HG02678 (cell line): Measurements from ENCODE around the gene CRYGB.
"Not testable (repeated sequence)": the region's sequence is repeated elsewhere in the genome, so short reads cannot be mapped to it uniquely, and the experiment has no call there.

Source experiments
- ATAC-seq: cut with Tn5 transposase; IDR thresholded peaks from one replicate; pipeline ENCODE4 v1.9.1; 2021; ENCODE audit warnings: mild to moderate bottlenecking, moderate library complexity; ENCODE audit not compliant: unreplicated experiment

Gene CRYGB

DNA sequence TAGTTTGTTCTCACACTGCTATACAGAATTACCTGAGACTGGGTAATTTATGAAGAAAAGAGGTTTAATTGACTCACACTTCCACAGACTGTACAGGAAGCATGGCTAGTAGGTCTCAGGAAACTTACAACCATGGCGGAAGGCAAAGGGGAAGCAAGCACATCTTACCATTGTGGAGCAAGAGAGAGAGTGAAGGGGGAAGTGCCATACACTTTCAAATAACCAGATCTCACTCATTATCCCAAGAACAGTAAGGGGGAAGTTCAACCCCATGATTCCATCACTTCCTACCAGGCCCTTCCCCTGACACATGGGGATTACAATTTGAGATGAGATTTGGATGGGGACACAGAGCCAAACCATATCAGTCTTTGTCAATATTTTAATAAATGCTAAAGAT, 5.0 kb upstream of the CRYGB start:
- no peak for ATAC-seq

DNA sequence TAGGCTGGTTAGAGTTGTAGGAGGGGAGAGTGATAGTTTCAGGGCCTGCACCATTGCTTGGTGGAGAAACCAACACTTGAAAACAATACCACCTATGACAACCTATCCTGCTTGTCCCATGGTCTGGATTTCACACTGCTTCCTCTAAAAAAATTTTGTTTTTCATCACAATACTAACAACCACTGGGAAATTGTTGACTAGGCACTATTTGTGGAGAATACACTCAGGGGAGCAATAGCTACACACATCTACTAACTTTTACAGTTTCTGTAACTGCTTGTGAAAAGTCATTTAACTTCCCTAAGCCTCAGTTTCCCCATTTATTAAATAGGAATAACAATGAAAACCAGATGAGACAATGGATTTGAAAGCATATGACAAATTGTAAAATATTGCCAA, 4.1 kb upstream of the CRYGB start:
- no peak for ATAC-seq

DNA sequence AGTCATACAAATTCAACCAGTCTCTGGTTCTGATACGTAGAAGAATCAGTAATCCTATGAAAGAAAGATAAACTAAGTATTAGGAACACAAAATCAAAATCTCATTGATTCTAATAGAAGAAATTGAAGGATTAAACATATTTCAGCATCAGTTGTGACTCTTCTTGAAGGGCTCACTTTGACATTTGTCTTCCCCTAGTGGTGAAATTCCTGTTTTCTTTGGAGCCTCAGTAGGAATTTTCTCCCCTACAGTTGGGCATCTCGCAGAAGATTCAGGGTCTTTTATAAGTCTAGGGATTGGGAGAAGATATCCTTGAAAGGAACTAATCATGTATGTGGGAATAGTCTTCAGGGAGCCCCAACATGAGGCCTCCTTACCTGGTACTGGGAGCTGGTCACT, 2.8 kb upstream of the CRYGB start:
- no peak for ATAC-seq

DNA sequence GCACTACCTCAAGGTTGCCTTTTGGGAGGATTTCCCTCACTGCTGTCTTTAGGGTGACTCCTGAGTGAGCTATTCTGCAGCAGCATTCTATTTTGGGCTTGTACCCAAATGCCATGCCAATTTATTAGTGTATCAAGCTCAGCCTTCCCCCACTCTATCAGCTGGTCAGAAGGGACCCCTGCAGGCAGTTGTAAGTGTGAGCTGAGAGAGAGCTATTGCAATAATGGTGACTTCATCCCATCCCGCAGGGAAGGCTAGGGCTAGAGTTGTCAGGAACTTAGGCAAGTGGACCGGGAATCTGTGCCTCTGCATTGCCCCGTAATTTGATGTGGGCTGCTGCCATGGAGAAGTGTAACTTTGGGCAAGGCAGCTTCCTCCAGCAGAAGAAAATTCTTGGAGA, 1.8 kb upstream of the CRYGB start:
- ATAC-seq: no peak

DNA sequence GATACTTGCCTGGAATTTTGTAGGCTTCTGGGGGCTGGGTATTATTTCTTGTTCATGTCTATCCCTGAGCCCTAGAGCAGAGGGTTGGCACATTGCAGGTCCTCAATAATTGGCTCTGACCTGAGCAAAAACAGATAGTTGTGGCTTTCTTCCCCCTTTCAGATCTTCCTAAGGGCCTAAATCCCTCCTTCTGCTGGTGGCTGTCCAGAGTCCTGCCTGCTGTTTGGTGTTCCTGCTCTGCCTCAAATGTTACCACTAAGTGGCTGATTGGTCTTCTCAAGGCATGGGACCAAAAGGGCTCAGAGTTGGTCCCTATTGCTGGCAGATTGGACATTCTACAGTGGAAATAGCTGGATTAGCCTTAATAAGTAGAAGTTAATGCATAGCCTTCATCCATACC, 1.1 kb upstream of the CRYGB start:
- no peak for ATAC-seq

DNA sequence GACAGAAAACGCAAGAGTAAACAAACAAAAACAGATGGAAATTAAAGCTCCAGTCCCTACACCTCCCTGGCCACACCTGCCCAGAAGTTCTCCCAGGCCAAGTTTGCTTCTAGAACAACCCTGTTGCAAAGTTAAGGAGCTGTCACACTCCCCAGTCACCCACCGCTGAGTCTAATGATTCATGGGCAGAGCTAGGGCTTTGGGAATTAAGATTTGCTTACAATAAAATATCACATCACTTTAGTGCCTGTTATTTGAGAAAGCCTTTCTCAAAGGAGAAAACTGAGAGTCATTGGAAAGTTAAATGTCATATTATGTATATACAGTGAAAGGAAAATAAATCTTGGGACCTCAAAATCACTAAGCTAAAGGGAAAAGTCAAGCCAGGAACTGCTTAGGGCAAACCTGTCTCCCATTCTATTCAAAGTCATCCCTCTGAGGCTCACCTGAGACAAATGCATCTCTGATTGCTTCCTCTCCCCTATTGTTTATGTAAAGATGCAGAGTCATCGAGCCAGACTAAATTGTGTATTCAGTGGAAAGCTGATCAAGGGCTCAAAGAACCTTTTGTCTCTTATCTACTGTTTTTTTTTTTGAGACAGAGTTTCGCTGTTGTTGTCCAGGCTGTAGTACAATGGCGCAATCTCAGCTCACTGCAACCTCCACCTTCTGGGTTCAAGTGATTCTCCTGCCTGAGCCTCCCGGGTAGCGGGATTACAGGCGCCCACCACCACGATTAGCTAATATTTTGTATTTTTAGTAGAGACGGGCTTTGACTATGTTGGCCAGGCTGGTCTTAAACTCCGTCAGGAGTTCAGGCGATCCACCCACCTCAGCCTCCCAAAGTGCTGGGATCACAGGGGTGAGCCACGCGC, 2.8 kb downstream of the CRYGB start:
- no peak for ATAC-seq

DNA sequence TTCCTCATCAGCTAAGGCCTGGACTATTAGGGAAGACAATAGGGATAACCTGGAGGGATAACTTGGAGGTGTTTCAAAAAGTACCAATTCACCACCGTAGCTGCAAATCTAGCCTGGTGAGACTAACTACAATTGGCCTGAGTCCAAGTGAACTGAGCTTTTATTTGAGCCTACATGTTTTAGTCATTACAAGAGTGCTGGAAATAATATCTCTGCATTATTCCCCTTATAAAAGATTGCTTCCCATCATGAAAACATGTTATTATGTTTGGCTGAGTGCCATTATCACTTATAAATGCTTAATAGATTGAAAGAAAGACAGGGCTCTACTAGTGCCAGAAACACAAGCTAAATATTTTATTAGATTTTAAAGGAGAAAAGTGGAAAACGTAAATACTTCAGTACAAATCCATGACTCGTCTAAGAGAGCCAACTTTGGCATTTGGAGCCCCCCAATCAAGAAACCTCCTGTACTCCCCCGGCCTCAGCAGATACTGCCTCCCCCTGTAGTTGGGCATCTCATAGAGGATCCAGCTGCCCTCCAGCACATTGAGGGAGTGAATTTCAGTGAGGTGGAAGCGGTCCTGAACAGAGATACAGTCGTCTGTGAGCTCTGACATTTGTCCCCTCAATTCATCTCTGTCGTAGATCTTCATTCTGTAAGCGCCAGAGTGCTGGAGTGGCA, 3.6 kb downstream of the CRYGB start:
- no peak for ATAC-seq

DNA sequence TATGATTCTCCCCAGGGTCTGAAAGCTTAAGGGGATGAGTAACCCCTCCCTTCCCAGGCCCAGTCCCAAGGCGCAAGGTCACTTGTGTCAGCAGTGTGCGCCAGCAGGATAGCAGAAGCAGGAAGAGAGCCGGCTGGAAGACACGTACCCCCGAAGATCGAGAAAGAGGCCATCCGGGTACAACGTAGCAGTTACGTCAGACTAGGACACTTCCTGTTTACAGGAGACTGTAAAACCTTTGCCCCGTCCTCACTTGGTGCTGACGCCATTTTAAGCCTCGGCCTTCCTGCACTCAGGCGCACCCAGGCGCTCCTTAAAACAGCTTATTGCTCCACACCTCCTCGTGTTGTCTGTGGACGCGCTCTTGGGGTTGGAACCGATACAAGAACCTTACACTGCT, 6.5 kb downstream of the CRYGB start:
- no peak for ATAC-seq

DNA sequence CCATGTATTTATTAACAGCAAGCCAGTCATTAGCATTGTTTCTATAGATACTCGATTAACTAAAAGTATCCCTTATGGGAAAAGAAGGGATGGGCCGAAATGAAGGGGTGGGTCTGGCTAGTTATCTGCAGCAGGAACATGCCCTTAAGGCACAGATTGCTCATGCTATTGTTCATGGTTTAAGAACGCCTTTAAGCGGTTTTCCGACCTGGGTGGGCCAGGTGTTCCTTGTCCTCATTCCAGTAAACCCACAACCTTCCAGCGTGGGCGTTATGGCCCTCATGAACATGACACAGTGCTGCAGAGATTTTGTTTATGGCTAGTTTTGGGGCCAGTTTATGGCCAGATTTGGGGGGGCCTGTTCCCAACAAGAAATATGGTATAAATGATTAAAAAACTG, 7.6 kb downstream of the CRYGB start:
- ATAC-seq: not testable (repeated sequence)

DNA sequence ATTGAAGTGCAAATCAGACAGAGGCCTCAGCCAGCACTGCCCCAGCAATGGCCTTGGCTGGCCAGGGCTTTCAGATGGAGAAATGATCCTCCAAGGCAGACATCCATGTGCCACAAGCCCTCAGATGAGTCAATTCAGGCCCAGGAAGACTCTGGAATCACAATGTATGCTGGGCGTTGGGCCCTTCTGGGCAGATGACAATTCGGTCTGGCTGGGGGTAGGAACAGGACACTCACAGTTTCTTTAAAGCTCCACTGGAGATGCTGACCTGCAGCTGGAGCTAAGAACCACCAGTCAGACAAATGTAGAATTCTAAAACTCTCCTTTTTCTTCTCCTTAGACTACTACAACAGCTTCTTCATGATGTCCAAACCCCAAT, 9.3 kb downstream of the CRYGB start:
- no peak for ATAC-seq

DNA sequence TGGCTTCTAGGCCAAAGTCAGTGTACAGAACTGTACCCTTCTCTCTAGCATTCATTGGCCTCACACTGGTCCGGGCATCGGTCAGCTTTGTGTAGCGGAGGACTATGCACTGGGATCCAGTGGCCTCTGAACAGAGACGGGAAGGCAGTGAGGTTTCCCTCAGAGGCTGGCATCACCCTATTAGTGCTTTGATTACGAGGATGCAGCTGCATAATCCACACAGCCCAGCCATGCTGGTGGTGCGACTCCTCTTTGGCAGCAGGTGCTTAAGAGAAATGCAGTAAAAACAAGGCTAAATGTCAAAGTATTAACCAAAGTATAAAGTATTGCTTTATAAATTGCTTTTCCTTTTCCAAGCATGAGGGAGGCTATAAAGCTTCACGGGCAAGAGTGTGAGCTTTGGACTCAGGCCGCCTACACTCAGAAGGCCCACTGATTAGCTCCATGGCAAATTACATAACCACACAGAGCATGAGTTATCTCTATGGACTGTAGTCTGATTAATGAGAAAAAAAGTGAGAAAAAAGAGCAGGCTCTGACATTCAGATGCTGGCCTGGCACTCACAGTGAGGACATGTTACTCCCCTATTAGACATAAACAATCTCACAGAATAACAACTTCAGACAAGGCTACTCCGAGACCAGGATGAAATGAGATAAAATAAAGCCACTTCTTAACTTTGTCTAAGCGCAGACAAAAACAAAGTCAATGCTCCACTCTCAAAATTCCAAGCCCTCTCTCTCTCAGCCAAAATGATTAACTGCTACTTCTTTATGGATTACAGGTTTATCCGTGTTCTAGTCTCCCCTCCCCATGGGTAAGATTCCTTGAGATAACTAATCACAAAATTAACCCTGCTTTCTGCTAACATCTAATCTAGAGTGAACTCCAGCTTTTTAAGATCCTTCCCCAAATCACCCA, 9.9 kb downstream of the CRYGB start:
- no peak for ATAC-seq

DNA sequence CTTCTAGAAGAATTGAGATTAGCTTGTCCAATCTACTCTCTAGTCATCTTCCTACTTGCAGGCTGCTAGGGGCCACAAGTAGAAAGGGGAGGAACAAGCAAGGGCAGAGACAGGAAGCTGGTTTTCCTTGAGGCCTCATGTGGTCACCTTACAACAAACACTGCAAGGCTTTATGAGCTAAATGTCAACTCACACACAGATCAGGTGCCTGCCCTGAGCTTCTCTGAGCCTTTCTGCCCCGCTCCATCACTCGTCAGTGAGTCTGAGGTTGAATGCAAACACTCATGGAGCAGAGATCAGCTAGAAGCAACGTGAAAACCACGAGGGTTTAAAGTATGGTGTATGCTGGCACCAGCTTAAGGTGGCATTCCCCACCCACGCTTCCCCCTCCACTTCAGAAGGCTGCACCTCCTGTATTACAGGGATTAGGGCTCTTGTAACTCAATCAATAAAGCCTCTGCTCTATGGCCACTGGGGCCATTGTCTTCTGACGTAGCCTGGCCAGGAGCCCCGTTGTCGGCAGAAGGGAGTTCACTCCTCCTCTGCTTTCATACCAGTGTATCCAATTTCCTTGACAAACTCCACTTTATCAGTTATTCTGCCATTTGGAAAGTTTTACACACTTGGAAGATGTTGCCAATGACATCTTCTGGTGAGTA, 10.9 kb downstream of the CRYGB start:
- ATAC-seq: no peak

DNA sequence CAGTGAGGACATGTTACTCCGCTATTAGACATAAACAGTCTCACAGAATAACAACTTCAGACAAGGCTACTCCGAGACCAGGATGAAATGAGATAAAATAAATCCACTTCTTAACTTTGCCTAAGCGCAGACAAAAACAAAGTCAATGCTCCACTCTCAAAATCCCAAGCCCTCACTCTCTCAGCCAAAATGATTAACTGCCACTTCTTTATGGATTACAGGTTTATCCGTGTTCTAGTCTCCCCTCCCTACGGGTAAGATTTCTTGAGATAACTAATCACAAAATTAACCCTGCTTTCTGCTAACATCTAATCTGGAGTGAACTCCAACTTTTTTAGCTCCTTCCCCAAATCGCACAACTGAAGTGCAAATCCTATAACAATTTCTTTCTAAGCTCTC, 15.2 kb downstream of the CRYGB start:
- no peak for ATAC-seq

DNA sequence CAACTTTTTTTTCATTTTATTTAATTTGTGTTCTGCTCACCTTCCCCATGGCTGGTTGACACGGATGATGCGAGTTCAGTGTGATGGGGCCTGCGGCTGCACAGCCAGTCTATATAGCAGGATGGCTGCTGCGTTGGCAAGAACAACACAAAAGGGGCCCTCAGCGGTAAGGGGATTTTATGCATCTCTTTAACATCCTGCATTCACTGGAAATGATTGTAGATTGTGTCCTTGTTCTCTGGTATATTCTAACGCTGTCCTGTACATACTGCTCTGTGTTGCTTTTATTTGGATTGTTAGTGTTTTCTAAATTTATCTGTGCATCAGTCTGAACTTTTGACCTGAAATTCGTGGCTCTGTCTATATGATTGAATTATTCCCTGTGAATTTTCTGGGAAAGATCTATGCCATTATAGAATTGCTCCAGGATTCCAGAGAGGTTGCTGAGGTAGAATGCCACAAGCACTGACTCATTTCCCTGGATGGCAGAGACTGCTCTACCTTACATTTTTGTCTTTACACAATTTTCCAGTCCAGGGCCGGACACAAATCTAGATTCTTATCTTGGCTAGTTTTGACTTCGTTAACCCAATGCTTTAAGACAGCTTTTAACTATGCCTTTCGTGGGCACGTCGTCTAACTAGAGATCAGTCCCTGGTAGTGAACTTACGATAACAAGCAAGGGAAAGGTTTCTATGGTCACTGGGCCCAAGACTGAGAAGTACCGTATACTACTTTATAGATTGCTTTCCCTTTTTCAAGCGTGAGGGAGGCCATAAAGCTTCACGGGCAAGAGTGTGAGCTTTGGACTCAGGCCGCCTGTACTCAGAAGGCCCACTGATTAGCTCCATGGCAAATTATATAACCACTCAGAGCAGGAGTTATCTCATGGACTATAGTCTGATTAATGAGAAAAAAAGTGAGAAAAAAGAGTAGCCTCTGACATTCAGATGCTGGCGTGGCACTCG, 15.9 kb downstream of the CRYGB start, which contains the start of gene CRYGC:
CRYGC (minus strand) TSS at position 85 of the 968 bp plus-strand sequence; CDS start at position 49, 36 bp downstream.
- ATAC-seq: no peak

DNA sequence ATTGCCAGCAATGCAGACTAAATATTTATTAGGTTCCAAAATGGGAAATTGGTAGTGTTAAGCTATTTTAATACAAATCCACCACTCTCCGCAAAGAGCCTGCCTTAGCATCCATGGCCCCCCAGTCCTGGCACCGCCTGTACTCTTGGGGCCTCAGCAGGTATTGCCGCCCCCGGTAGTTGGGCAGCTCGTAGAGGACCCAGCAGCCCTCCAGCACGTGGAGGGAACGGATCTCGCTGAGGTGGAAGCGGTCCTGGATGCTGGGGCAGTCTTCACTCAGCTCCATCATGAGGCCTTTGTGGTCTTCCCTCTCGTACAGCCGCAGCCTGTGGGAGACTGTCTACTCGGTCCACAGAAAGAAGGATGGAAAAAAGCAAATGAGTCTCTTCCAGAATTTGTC, 17.8 kb downstream of the CRYGB start:
- ATAC-seq: no peak

DNA sequence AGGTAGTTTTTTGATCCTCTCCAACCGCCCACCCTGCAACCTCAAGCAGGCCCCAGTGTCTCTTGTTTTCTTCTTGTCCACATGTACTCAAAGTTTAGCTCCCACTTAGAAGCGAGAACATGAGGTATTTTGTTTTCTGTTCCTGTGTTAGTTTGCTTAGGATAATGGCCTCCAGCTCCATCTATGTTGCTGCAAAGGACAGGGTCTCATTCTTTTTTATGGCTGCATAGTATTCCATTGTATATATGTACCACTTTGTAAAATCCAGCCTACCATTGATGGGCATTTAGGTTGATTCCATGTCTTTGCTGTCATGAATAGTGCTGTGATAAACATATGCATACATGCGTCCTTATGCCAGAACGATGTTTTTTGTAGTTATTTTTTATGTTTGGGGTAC, 18.9 kb downstream of the CRYGB start:
- no peak for ATAC-seq

DNA sequence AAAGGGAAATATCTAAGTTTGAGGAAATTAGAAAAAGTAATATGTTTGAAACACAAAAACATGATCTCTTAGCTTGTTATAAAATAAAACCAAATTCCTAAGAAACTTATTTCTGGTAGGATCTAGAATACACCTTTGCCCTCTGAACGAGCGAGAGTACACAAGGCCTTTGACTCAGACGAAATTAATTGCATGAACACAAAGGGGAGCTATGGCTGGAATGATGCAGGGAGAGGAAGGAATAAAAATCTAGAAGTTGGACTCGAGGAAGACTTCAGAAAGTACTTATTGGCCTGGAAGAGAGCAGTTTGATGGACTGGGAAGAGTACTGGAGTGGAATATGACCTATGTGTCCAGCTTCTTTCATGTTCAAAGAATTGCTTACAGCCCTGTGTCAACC, 20.7 kb downstream of the CRYGB start:
- no peak for ATAC-seq

DNA sequence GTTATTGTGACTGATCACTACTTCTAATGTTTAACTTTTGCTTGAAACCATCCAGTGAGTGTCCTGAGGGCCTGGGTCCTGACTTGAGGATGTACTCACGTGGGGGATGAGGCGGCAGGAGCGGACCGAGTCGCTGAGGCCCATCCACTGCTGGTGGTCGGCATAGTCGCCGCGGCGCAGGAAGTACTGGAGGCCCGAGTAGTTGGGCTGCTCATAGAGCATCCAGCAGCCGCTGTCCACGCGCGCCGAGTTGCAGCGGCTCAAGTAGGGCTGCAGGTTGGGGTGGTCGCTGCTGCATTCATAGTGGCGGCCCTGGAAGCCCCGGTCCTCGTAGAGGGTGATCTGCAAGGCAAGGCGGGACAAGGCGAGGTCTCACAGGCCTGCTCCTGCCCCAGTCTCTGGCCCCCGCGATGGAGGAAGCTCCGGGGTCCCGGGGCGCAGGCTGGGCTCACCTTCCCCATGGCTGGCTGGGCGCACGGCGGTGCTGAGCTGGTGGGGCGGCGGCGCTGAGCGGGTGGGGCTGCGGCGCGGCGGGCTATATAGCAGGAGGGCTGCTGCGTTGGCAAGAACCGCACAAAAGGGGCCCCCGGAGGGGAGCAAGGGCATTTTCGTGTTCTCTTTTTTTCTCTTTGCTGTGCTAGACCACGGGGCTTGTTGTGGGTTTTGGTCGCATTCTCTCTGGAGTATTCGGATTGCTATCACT, 21.8 kb downstream of the CRYGB start, which contains the start of gene CRYGD:
CRYGD (minus strand) TSS at position 512 of the 703 bp plus-strand sequence; CDS start at position 461, 51 bp downstream.
- not testable (repeated sequence) for ATAC-seq

DNA sequence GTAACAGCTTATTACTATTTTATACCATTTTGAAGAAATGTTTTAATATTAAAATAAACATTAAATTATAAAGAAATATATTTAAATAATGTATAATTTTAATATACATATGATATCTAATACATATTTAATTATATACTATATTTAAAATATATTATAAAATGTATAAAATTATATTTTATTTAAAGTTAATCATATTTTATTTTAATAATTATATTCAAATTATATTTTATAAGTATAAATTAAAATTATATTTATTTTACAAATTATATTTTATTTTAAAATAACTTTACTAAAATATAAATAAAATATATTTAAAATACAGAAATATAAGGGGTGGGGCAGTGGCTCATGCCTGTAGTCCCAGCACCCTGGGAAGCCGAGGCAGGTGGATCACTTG, 23.7 kb downstream of the CRYGB start:
- no peak for ATAC-seq
